Loucy (cell line): ENCODE measurements around the gene SORCS2.

Experiments used
- H2AFZ ChIP-seq: fragments of 200-600 bp; sonication (generic); 2 replicates; pipeline ENCODE4 v1.6.0; 2016; ENCODE audit warnings: antibody characterized with exemption, mild to moderate bottlenecking, low read length, moderate library complexity
- H3F3A ChIP-seq: fragments of 200-600 bp; 2 replicates; pipeline ENCODE4 v1.6.0; 2016; ENCODE audit warnings: antibody characterized with exemption, low read depth, mild to moderate bottlenecking
- H3K27me3 ChIP-seq: fragments of 200-600 bp; sonication (generic); 2 replicates; pipeline ENCODE4 v1.6.1; 2014; ENCODE audit warnings: low read length, mild to moderate bottlenecking; ENCODE audit not compliant: insufficient read depth, poor library complexity, severe bottlenecking
- H3K36me3 ChIP-seq: fragments of 200-600 bp; sonication (generic); 2 replicates; pipeline ENCODE4 v1.6.1; 2016; ENCODE audit warnings: low read length; ENCODE audit not compliant: insufficient read depth
- H3K4me1 ChIP-seq: fragments of 200-600 bp; sonication (generic); 2 replicates; pipeline ENCODE4 v1.5.1; 2014; ENCODE audit warnings: low read length, mild to moderate bottlenecking; ENCODE audit not compliant: insufficient read depth, poor library complexity, severe bottlenecking
- H3K4me2 ChIP-seq: fragments of 200-600 bp; sonication (generic); 2 replicates; pipeline ENCODE4 v1.6.0; 2014; ENCODE audit warnings: antibody characterized with exemption, low read length, low read depth, mild to moderate bottlenecking; ENCODE audit not compliant: poor library complexity, severe bottlenecking
- H3K4me3 ChIP-seq: fragments of 200-600 bp; sonication (generic); 2 replicates; pipeline ENCODE4 v1.5.1; 2014; ENCODE audit warnings: low read length, mild to moderate bottlenecking, mixed read lengths; ENCODE audit not compliant: poor library complexity, severe bottlenecking
- H3K79me2 ChIP-seq: fragments of 200-600 bp; sonication (generic); 2 replicates; pipeline ENCODE4 v1.6.1; 2014; ENCODE audit warnings: low read length; ENCODE audit not compliant: insufficient read depth
- H3K9ac ChIP-seq: fragments of 200-600 bp; sonication (generic); 2 replicates; pipeline ENCODE4 v1.6.0; 2014; ENCODE audit warnings: mild to moderate bottlenecking, low read depth, low read length, moderate library complexity; ENCODE audit not compliant: poor library complexity, severe bottlenecking
- H3K9me2 ChIP-seq: fragments of 200-600 bp; sonication (generic); replicated peaks from 2 replicates; pipeline ENCODE4 v1.6.1; 2016; ENCODE audit warnings: low read depth, low read length, mixed read lengths
- H3K9me3 ChIP-seq: fragments of 200-600 bp; sonication (generic); 2 replicates; pipeline ENCODE4 v1.6.1; 2014; ENCODE audit warnings: mild to moderate bottlenecking, antibody characterized with exemption, low read length, low read depth; ENCODE audit not compliant: insufficient read depth
- H4K20me1 ChIP-seq: fragments of 200-600 bp; sonication (generic); 2 replicates; pipeline ENCODE4 v1.6.0; 2014; ENCODE audit warnings: antibody characterized with exemption, low read length, mild to moderate bottlenecking; ENCODE audit not compliant: insufficient read depth, poor library complexity, severe bottlenecking
- EZH2phosphoT487 ChIP-seq: fragments of 200-600 bp; IDR thresholded peaks from 2 replicates; pipeline ENCODE4 v1.6.1; 2018; ENCODE audit warnings: antibody characterized with exemption, mild to moderate bottlenecking, moderate library complexity, borderline replicate concordance
- TF ChIP-seq, protein P1 (sequence below): fragments of 200-600 bp; sonication (generic); conservative IDR thresholded peaks from 2 replicates; pipeline ENCODE4 v1.5.1; 2014; ENCODE audit warnings: mild to moderate bottlenecking, antibody characterized with exemption, low read length

Gene SORCS2

DNA sequence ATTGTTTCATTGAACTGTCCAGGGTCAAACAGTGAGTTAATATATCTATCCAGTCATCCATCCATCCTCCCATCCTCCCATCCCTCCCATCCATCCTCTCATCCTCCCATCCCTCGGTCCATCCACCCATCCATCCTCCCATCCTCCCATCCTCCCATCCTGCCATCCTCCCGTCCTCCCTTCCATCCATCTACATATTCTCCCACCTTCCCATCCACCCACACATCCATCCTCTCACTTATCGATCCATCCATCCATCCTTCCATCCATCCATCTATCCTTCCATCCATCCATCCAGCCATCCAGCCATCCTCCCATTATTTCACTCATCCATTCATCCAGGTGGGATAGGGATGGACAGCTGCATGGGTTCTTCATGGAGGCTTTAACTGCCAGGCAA is 277.8 kb downstream of the SORCS2 start:
- Histone ChIP-seq H3K4me1 (no peaks in the 10 kb centered on the region), H3K4me3 (no peak overlapping the region), H3K36me3 (no peaks in the 10 kb centered on the region), H3K9ac (no peak overlapping the region), H3K27me3 (no peaks in the 10 kb centered on the region), H3K4me2 (no peak overlapping the region), H4K20me1 (no peaks in the 10 kb centered on the region), H2AFZ (no peak overlapping the region), H3K9me2 (no peaks in the 10 kb centered on the region), H3K9me3 (peaks cover 10% of the 10 kb centered on the region; the same call in 1 of the 2 replicates), H3F3A (no peaks in the 10 kb centered on the region), H3K79me2 (no peaks in the 10 kb centered on the region)
- TF ChIP-seq EZH2phosphoT487 = no peak
- TF ChIP-seq, protein P1, sequence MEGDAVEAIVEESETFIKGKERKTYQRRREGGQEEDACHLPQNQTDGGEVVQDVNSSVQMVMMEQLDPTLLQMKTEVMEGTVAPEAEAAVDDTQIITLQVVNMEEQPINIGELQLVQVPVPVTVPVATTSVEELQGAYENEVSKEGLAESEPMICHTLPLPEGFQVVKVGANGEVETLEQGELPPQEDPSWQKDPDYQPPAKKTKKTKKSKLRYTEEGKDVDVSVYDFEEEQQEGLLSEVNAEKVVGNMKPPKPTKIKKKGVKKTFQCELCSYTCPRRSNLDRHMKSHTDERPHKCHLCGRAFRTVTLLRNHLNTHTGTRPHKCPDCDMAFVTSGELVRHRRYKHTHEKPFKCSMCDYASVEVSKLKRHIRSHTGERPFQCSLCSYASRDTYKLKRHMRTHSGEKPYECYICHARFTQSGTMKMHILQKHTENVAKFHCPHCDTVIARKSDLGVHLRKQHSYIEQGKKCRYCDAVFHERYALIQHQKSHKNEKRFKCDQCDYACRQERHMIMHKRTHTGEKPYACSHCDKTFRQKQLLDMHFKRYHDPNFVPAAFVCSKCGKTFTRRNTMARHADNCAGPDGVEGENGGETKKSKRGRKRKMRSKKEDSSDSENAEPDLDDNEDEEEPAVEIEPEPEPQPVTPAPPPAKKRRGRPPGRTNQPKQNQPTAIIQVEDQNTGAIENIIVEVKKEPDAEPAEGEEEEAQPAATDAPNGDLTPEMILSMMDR = no peak

DNA sequence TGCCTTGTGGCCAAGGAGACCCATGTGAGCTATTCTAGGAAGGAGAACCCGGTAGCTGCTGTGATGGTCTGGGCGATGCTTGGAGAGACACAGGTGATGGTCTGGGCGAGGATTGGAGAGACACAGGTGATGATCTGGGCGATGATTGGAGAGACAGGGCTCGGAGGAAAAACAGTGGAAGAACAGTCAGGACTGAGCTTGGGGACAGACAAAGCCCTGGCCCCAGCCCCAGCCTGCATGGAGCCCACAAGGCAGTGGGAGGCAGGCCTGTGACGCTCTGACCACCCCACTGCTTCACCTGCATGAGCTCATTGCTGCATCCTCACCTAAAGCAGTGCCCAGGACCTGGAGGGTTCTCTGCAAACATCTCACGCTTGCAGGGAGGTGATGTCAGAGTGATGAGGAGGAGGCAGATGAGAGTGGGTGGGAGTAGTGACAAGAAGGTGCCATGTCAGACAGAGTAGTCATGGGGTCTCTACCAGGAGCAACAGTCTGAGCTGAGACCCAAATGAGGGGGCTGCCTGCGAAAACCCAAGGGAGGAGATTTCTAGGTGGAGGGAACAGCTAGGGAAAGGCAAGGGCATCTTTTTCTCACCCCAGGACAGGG is 278.3 kb downstream of the SORCS2 start:
- H3K9me3 ChIP-seq = peaks cover 10% of the 10 kb centered on the region; the same call in 1 of the 2 replicates
- H3K79me2 ChIP-seq = no peaks in the 10 kb centered on the region
- H3K9me2 ChIP-seq = no peaks in the 10 kb centered on the region
- no peaks in the 10 kb centered on the region for H4K20me1 ChIP-seq
- H3K9ac ChIP-seq = no peak overlapping the region
- no peaks in the 10 kb centered on the region for H3K27me3 ChIP-seq
- no peak for TF ChIP-seq EZH2phosphoT487
- TF ChIP-seq, protein P1 = no peak
- H3K4me1 ChIP-seq = no peaks in the 10 kb centered on the region
- no peaks in the 10 kb centered on the region for H3K36me3 ChIP-seq
- H3F3A ChIP-seq = no peaks in the 10 kb centered on the region
- no peak overlapping the region for H2AFZ ChIP-seq
- no peak overlapping the region for H3K4me2 ChIP-seq
- no peak overlapping the region for H3K4me3 ChIP-seq

DNA sequence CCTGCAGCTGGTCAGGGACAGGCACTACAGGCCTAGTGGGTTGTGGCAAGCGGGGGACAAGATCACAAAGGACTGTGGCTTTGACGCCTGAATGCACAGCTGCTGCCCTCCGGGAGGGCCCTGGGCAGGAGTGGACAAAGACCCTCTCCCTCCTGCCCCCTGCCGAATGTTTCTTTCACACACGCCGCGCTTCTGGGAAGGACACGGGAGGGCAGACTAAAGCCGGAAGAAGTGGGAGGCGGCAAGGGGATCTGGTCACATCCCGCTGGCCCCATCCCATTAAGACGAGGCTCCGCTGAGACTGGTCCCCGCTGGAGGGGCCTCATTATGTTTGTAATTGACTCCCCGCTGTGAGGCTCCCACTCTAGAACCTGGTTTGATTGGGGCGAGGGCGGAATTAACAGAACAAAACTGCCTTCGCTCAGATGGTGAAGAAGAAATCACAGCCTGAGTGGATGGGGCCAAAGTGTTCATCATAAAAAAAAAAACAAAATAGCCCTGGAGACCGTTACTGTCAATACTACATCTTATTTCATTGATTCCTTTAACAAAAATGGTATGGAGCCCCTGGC is 280.2 kb downstream of the SORCS2 start:
- H2AFZ ChIP-seq = no peak overlapping the region
- peaks cover 10% of the 10 kb centered on the region; the same call in 1 of the 2 replicates for H3K9me3 ChIP-seq
- no peaks in the 10 kb centered on the region for H3K9me2 ChIP-seq
- TF ChIP-seq EZH2phosphoT487 = no peak
- TF ChIP-seq, protein P1 = no peak
- no peak overlapping the region for H3K4me3 ChIP-seq
- H3K79me2 ChIP-seq = no peaks in the 10 kb centered on the region
- H4K20me1 ChIP-seq = no peaks in the 10 kb centered on the region
- no peaks in the 10 kb centered on the region for H3K27me3 ChIP-seq
- H3K36me3 ChIP-seq = no peaks in the 10 kb centered on the region
- no peaks in the 10 kb centered on the region for H3F3A ChIP-seq
- no peak overlapping the region for H3K4me2 ChIP-seq
- H3K4me1 ChIP-seq = no peaks in the 10 kb centered on the region
- H3K9ac ChIP-seq = no peak overlapping the region
